OCI-LY3 (cell line): ENCODE measurements around the gene ALKBH4.

Source experiments
- EZH2phosphoT487 ChIP-seq: fragments of 200-600 bp; shearing (Covaris generic); IDR thresholded peaks from 2 replicates; pipeline ENCODE4 v1.6.1; 2018; ENCODE audit warnings: antibody characterized with exemption, mixed run types, low read depth
- TF ChIP-seq, protein P1 (sequence below): fragments of 200-600, 300-600 bp; sonication (generic); IDR thresholded peaks from 2 replicates; pipeline ENCODE4 v1.5.1; 2014; ENCODE audit warnings: antibody characterized with exemption, low read length, low read depth

DNA sequence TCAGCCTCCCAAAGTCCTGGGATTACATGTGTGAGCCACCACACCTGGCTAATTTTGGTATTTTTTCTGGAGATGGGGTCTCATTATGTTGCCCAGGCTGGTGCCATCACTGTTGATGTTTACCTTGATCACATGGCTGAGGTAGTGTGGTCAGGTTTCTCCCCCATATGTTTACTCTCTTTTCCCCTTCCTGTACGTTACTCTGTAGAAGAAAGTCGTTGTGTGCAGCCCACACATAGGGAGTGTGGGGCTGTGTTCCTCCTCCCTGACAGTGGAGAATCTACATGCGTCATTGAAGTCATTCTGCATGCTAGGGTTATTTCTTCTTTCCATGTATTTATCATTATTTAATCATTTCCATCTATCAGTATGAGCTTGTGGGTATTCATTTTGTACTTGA is 47.6 kb downstream of the ALKBH4 start:
- TF ChIP-seq, protein P1, sequence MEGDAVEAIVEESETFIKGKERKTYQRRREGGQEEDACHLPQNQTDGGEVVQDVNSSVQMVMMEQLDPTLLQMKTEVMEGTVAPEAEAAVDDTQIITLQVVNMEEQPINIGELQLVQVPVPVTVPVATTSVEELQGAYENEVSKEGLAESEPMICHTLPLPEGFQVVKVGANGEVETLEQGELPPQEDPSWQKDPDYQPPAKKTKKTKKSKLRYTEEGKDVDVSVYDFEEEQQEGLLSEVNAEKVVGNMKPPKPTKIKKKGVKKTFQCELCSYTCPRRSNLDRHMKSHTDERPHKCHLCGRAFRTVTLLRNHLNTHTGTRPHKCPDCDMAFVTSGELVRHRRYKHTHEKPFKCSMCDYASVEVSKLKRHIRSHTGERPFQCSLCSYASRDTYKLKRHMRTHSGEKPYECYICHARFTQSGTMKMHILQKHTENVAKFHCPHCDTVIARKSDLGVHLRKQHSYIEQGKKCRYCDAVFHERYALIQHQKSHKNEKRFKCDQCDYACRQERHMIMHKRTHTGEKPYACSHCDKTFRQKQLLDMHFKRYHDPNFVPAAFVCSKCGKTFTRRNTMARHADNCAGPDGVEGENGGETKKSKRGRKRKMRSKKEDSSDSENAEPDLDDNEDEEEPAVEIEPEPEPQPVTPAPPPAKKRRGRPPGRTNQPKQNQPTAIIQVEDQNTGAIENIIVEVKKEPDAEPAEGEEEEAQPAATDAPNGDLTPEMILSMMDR: no peak
- TF ChIP-seq EZH2phosphoT487: no peak
